Activated CD4-positive, alpha-beta memory T cell treated with anti-CD3 and anti-CD28 coated beads for 36 hours (primary cell): ENCODE results near the gene TPI1. TPM values are rescaled to one million over a fixed set of nuclear protein-coding genes. Genes with fewer than 3 reads are reported as not detected.
"Not testable (repeated sequence)": the region's sequence is repeated elsewhere in the genome, so short reads cannot be mapped to it uniquely, and the experiment has no call there.

Source experiments
- CTCF ChIA-PET: fragments of 350-600 bp; sonication (Branson Sonifier 250); formaldehyde crosslinking; loops from one replicate; lab custom pipeline; 2021; ENCODE audit warnings: antibody characterized with exemption, inconsistent platforms; lab: Charles Lee
- POLR2A ChIA-PET: fragments of 350-600 bp; sonication (Branson Sonifier 250); formaldehyde crosslinking; loops from one replicate; lab custom pipeline; 2021; ENCODE audit warnings: antibody characterized with exemption; lab: Charles Lee
- DNase-seq: peaks from one replicate; pipeline ENCODE4 v3.0.0-alpha.2; 2020
- H3K27ac Mint-ChIP-seq: one replicate; pipeline ENCODE4 v1.8.0; 2021; ENCODE audit warnings: mixed read lengths
- H3K27me3 Mint-ChIP-seq: one replicate; pipeline ENCODE4 v1.8.0; 2021; ENCODE audit warnings: mixed read lengths
- H3K36me3 Mint-ChIP-seq: one replicate; pipeline ENCODE4 v1.8.0; 2021; ENCODE audit warnings: mixed read lengths
- H3K4me1 Mint-ChIP-seq: one replicate; pipeline ENCODE4 v1.8.0; 2021; ENCODE audit warnings: low read depth, mixed read lengths
- H3K4me3 Mint-ChIP-seq: one replicate; pipeline ENCODE4 v1.8.0; 2021; ENCODE audit warnings: mild to moderate bottlenecking, mixed read lengths
- H3K9me3 Mint-ChIP-seq: one replicate; pipeline ENCODE4 v1.8.0; 2021; ENCODE audit warnings: mixed read lengths
- intact Hi-C: fragments of 100-400 bp; cut with micrococcal nuclease; formaldehyde crosslinking; loops from one replicate; pipeline ENCODE4 v1.15.1; 2023
- total RNA-seq, 2 experiments: library from RNA; stranded (reverse); gene quantifications; one replicate each; pipeline ENCODE4 v1.2.3, GENCODE V29; 2021

Gene TPI1
- total RNA-seq, 2 experiments from 2014 or later, result 1,432 to 1,495 TPM

GRCh38 chr12:6869049-6870021 lies 2.0 kb downstream of the TPI1 start:
- Mint-ChIP-seq H3K36me3 (peaks cover 61% of the 10 kb centered on the region), H3K4me1 (peaks cover 59% of the 10 kb centered on the region), H3K27ac (peak overlapping the region; percentile 97), H3K27me3 (no peaks in the 10 kb centered on the region), H3K4me3 (peak overlapping the region; percentile 98), H3K9me3 (no peaks in the 10 kb centered on the region)
- intact Hi-C loops, result loop anchor here (1.0 to 5.0 kb wide), 5 partner anchors 17 to 238 kb away; partner anchors contain the start of genes C1R, C1RL and USP5
- DNase-seq, result peak; percentile 90
- CTCF ChIA-PET, result interaction anchor here (0.6 to 3.8 kb wide), 26 partner anchors 11 to 244 kb away, joined by 3 to 49 read pairs (median 4); partner anchors contain the start of genes C12orf57, C1RL, CDCA3 and COPS7A
- POLR2A ChIA-PET, result interaction anchor here (0.9 to 4.8 kb wide), 9 partner anchors 16 to 261 kb away, joined by 3 to 94 read pairs (median 4); partner anchors contain the start of genes C12orf57, CD4, CDCA3 and RNU7-1

GRCh38 chr12:6870304-6870703 lies 3.0 kb downstream of the TPI1 start:
- not testable (repeated sequence) for DNase-seq, H3K9me3 Mint-ChIP-seq, H3K27me3 Mint-ChIP-seq, H3K4me3 Mint-ChIP-seq
- ChIA-PET CTCF (interaction anchor here (0.9 to 2.5 kb wide), 7 partner anchors 12 to 147 kb away, joined by 3 to 27 read pairs (median 4); partner anchors contain the start of genes COPS7A, MLF2 and P3H3), POLR2A (interaction anchor here (1.3 to 5.7 kb wide), 3 partner anchors 17 to 94 kb away, joined by 4 to 59 read pairs (median 18); partner anchors contain the start of genes C12orf57, CDCA3, RNU7-1 and USP5)
- intact Hi-C loops, result loop anchor here (5.0 kb wide), 2 partner anchors 222 to 237 kb away; partner anchors contain the start of genes C1R and C1RL
- Mint-ChIP-seq H3K36me3 (peaks cover 54% of the 10 kb centered on the region), H3K4me1 (peaks cover 61% of the 10 kb centered on the region), H3K27ac (peak overlapping the region; percentile 44)

GRCh38 chr12:6871052-6871957 lies 4.0 kb downstream of the TPI1 start:
- DNase-seq, result peak; percentile 66
- H3K4me3 Mint-ChIP-seq, result peak overlapping the region; percentile 87
- POLR2A ChIA-PET, result interaction anchor here (1.0 to 5.7 kb wide), 9 partner anchors 10 to 182 kb away, joined by 3 to 59 read pairs (median 10); partner anchors contain the start of genes C12orf57, CDCA3, RNU7-1 and USP5
- peaks cover 63% of the 10 kb centered on the region for H3K4me1 Mint-ChIP-seq
- CTCF ChIA-PET, result interaction anchor here (1.0 to 4.1 kb wide), 12 partner anchors 11 to 118 kb away, joined by 3 to 74 read pairs (median 9); partner anchors contain the start of genes CDCA3, GNB3, MLF2 and P3H3
- intact Hi-C loops, result loop anchor here (5.0 kb wide), 2 partner anchors 221 to 236 kb away; partner anchors contain the start of genes C1R and C1RL
- H3K27ac Mint-ChIP-seq, result peak overlapping the region; percentile 89
- no peaks in the 10 kb centered on the region for H3K27me3 Mint-ChIP-seq
- peaks cover 52% of the 10 kb centered on the region for H3K36me3 Mint-ChIP-seq
- H3K9me3 Mint-ChIP-seq, result no peaks in the 10 kb centered on the region

GRCh38 chr12:6872073-6873048 lies 5.0 kb downstream of the TPI1 start:
- Mint-ChIP-seq H3K4me3 (peak overlapping the region; percentile 87), H3K27ac (peak overlapping the region; percentile 89), H3K4me1 (peaks cover 55% of the 10 kb centered on the region), H3K9me3 (no peaks in the 10 kb centered on the region), H3K36me3 (peaks cover 54% of the 10 kb centered on the region), H3K27me3 (no peaks in the 10 kb centered on the region)
- intact Hi-C loops, result loop anchor here (1.0 to 5.0 kb wide), 8 partner anchors 19 to 235 kb away; partner anchors contain the start of genes C1R, C1RL, ENO2 and LPCAT3
- CTCF ChIA-PET, result interaction anchor here (0.6 to 4.1 kb wide), 46 partner anchors 10 to 407 kb away, joined by 3 to 74 read pairs (median 4); partner anchors contain the start of genes ACRBP, C12orf57, CD4 and CDCA3
- POLR2A ChIA-PET, result interaction anchor here (0.6 to 5.7 kb wide), 27 partner anchors 8 to 337 kb away, joined by 3 to 59 read pairs (median 6); partner anchors contain the start of genes ATN1, C12orf57, CDCA3 and COPS7A
- peak; percentile 90 for DNase-seq

- ChIA-PET POLR2A (interaction anchor here (0.6 to 5.7 kb wide), 27 partner anchors 9 to 338 kb away, joined by 3 to 59 read pairs (median 6); partner anchors contain the start of genes ATN1, C12orf57, CDCA3 and COPS7A), CTCF (interaction anchor here (0.6 to 4.1 kb wide), 43 partner anchors 9 to 408 kb away, joined by 3 to 74 read pairs (median 4); partner anchors contain the start of genes ACRBP, C12orf57, CD4 and CDCA3)
- Mint-ChIP-seq H3K9me3 (no peaks in the 10 kb centered on the region), H3K4me3 (peak within 1 kb of the TSS; percentile 87), H3K4me1 (peaks cover 51% of the 10 kb centered on the region), H3K27me3 (no peaks in the 10 kb centered on the region), H3K27ac (peak within 1 kb of the TSS; percentile 89), H3K36me3 (peaks cover 49% of the 10 kb centered on the region)
- intact Hi-C loops, result loop anchor here (1.0 to 5.0 kb wide), 8 partner anchors 18 to 234 kb away; partner anchors contain the start of genes C1R, C1RL, ENO2 and LPCAT3
- DNase-seq, result peak; percentile 99
Measured at GRCh38 chr12:6873094-6874014, 6.0 kb downstream of the TPI1 start, which contains the start of gene SPSB2. Gene SPSB2, minus strand, starts transcription at chr12:6873303. Its CDS starts 402 bp downstream, at chr12:6872901.

- Mint-ChIP-seq H3K4me1 (peaks cover 44% of the 10 kb centered on the region), H3K36me3 (peaks cover 43% of the 10 kb centered on the region), H3K4me3 (peak overlapping the region; percentile 87), H3K27ac (peak overlapping the region; percentile 85)
- ChIA-PET CTCF (interaction anchor here (2.5 to 4.1 kb wide), 4 partner anchors 18 to 52 kb away, joined by 10 to 74 read pairs (median 38); partner anchors contain the start of genes CDCA3, LRRC23 and USP5), POLR2A (interaction anchor here (0.6 to 5.7 kb wide), 5 partner anchors 21 to 234 kb away, joined by 3 to 59 read pairs (median 7); partner anchors contain the start of genes C12orf57, CDCA3, MLF2 and RNU7-1)
- H3K27me3 Mint-ChIP-seq, H3K9me3 Mint-ChIP-seq, DNase-seq: not testable (repeated sequence)
- intact Hi-C loops, result loop anchor here (5.0 kb wide), 2 partner anchors 218 to 233 kb away; partner anchors contain the start of genes C1R and C1RL
Measured at GRCh38 chr12:6874015-6874368, 6.7 kb downstream of the TPI1 start.

- peaks cover 13% of the 10 kb centered on the region for H3K36me3 Mint-ChIP-seq
- POLR2A ChIA-PET, result interaction anchor here (0.6 kb wide), 1 partner anchor 119 kb away, joined by 4 read pairs; no protein-coding TSS in a partner anchor
Measured at GRCh38 chr12:6879824-6880223, 12.5 kb downstream of the TPI1 start.

GRCh38 chr12:6883252-6883651 lies 15.9 kb downstream of the TPI1 start:
- ChIA-PET CTCF (interaction anchor here (1.1 to 2.5 kb wide), 2 partner anchors 10 to 130 kb away, joined by 3 to 17 read pairs; partner anchors contain the start of genes MLF2 and SPSB2), POLR2A (interaction anchor here (1.0 to 1.9 kb wide), 2 partner anchors 11 to 30 kb away, joined by 3 to 7 read pairs; partner anchors contain the start of gene SPSB2)
- H3K27ac Mint-ChIP-seq, result no peak overlapping the region
- no peaks in the 10 kb centered on the region for H3K27me3 Mint-ChIP-seq
- H3K4me1 Mint-ChIP-seq, result no peaks in the 10 kb centered on the region
- peaks cover 6% of the 10 kb centered on the region for H3K36me3 Mint-ChIP-seq
- H3K4me3 Mint-ChIP-seq, result no peak overlapping the region
- intact Hi-C loops, result no loop called here
- H3K9me3 Mint-ChIP-seq, result no peaks in the 10 kb centered on the region
- DNase-seq, result no peak

More at GRCh38 chr12:6879824-6880223, 12.5 kb downstream of the TPI1 start:
- H3K4me1 Mint-ChIP-seq, H3K9me3 Mint-ChIP-seq, H3K4me3 Mint-ChIP-seq, DNase-seq, H3K27ac Mint-ChIP-seq, H3K27me3 Mint-ChIP-seq, intact Hi-C loops: not testable (repeated sequence)
- CTCF ChIA-PET, result interaction anchor here (0.7 to 2.0 kb wide), 2 partner anchors 11 to 15 kb away, joined by 3 to 7 read pairs; no protein-coding TSS in a partner anchor
